Measurements from ENCODE around the gene FXYD2.

- TF ChIP-seq EZH2 (IDR thresholded peaks at IDR 0.05; ENCODE audit: borderline replicate concordance, low read length) = no peak
- no peak for TF ChIP-seq CTCF (IDR thresholded peaks at IDR 0.05; ENCODE audit: low read length)
Observed at GRCh38 chr11:117823946-117824420, 561 bp downstream of the FXYD2 start.
